IPS-15b (cell line): ENCODE results near the gene RBM6.
A peak's percentile ranks its signal among the peaks of the same experiment; 100 is the strongest.
"Not testable (repeated sequence)": the region's sequence is repeated elsewhere in the genome, so short reads cannot be mapped to it uniquely, and the experiment has no call there.

Experiments used
- H3K27me3 ChIP-seq: one replicate; pipeline ENCODE4 v1.6.1; 2013; ENCODE audit warnings: low read length; ENCODE audit not compliant: control insufficient read depth, insufficient read depth
- H3K36me3 ChIP-seq: one replicate; pipeline ENCODE4 v1.6.1; 2013; ENCODE audit warnings: low read length; ENCODE audit not compliant: control insufficient read depth, insufficient read depth
- H3K4me1 ChIP-seq: one replicate; pipeline ENCODE4 v1.6.1; 2013; ENCODE audit warnings: mild to moderate bottlenecking, low read length; ENCODE audit not compliant: control insufficient read depth, insufficient read depth
- H3K4me3 ChIP-seq: one replicate; pipeline ENCODE4 v1.5.1; 2013; ENCODE audit warnings: low read depth, low read length
- H3K9ac ChIP-seq: one replicate; pipeline ENCODE4 v1.6.1; 2013; ENCODE audit warnings: low read depth, mild to moderate bottlenecking, low read length
- H3K9me3 ChIP-seq: one replicate; pipeline ENCODE4 v1.6.1; 2013; ENCODE audit warnings: mild to moderate bottlenecking, low read length; ENCODE audit not compliant: control insufficient read depth, insufficient read depth

The RBM6 gene

DNA sequence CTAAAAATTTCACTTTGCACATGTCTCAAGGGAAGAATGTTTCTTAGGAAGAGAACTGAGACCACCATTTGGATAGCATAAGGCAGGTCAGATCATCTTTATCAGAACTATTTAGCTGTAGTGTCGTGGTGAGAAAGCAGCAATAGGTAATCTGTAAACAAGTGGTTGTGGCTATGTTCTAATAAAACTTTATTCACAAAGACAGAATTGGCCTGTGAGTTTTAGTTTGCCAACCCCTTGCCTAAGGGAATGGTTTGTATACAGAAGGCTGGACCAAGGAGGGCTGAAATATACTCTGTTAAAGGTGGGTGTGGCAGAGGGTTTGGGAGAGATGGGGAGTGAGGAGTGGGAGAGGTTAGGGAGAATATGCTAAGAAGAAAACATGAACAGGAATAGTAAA is 138.1 kb downstream of the RBM6 start:
- no peaks in the 10 kb centered on the region for H3K27me3 ChIP-seq
- no peak overlapping the region for H3K4me3 ChIP-seq
- no peaks in the 10 kb centered on the region for H3K9me3 ChIP-seq
- peaks cover 7% of the 10 kb centered on the region for H3K36me3 ChIP-seq
- no peaks in the 10 kb centered on the region for H3K4me1 ChIP-seq
- H3K9ac ChIP-seq = no peak overlapping the region

DNA sequence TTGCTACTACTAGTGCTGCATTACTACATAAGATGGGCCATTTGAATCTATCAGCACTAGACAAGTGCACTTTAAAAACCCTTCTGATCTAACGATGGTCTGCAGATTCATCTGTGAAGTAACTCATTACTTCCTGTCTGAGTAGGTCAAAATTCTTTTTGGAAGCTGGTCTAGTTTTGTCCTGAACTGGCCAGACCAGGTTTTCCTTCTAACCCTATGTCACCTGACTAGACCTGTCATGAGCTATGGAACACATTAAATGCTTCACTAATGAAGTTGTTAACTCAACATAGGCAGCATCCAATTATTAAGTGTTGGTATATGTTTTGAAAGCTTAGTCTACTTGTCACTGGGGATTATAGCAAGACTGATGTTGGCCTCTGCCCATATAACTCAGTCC is 138.7 kb downstream of the RBM6 start:
- H3K9me3 ChIP-seq = no peaks in the 10 kb centered on the region
- H3K27me3 ChIP-seq = no peaks in the 10 kb centered on the region
- H3K36me3 ChIP-seq = peaks cover 3% of the 10 kb centered on the region
- H3K4me3 ChIP-seq = no peak overlapping the region
- no peak overlapping the region for H3K9ac ChIP-seq
- H3K4me1 ChIP-seq = no peaks in the 10 kb centered on the region

DNA sequence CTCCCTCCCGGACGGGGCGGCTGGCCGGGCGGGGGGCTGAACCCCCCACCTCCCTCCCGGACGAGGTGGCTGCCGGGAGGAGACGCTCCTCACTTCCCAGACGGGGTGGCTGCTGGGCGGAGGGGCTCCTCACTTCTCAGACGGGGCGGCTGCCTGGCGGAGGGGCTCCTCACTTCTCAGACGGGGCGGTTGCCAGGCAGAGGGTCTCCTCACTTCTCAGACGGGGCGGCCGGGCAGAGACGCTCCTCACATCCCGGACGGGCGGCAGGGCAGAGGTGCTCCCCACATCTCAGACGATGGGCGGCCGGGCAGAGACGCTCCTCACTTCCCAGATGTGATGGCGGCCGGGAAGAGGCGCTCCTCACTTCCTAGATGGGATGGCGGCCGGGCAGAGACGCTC is 145.0 kb downstream of the RBM6 start:
- H3K36me3 ChIP-seq, H3K9ac ChIP-seq, H3K27me3 ChIP-seq, H3K4me3 ChIP-seq, H3K4me1 ChIP-seq, H3K9me3 ChIP-seq: not testable (repeated sequence)

DNA sequence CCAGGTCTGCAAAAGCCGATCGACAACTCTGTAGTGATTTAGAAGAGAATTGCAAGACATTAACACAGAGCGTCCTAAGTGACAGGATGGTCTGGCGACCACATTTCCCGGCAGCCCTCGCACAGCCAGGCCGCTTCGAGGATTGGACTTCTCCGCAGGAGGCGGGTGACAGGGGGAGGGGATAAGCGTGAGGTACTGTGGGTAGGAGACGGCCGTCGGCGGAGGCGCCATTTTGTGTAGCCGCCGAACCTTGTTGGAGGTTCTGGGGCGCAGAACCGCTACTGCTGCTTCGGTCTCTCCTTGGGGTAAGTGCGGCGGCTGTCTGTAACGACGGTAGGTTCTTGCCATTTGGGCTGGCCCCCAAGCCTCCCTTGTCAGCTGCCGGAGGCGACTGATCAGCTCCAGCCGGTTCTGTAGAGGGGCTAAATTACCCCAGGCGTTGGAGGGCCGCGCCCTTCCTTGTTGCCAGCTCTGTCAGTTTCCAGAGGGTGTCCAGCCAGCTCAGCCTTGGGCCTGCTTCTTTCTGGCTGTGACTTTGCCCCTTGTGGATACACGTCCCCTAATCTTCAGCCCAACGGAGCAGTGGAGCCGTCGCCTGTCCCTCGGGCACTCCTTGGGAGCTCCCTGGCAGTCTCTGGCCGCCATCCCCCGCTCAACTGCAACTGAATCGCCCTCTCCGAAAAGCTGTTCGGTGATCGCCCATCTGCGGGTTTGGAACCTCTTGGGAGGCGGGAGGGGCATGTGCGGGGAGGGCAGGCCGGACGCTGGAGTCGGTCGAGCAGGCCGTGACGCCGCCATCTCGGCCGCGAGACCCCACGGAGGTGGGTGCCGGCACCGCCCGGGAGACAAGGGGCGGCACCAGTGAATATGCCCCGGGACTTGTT is 149.0 kb downstream of the RBM6 start, which contains the start of gene RBM5:
RBM5 (plus strand) TSS at position 195 of the 884 bp plus-strand sequence. CDS start 1,516 bp downstream, outside the sequence.
- H3K27me3 ChIP-seq = no peaks in the 10 kb centered on the region
- no peaks in the 10 kb centered on the region for H3K9me3 ChIP-seq
- H3K4me3 ChIP-seq = peak within 1 kb of the TSS; percentile 96
- H3K4me1 ChIP-seq = no peaks in the 10 kb centered on the region
- H3K9ac ChIP-seq = peak within 1 kb of the TSS; percentile 99
- H3K36me3 ChIP-seq = peaks cover 28% of the 10 kb centered on the region

DNA sequence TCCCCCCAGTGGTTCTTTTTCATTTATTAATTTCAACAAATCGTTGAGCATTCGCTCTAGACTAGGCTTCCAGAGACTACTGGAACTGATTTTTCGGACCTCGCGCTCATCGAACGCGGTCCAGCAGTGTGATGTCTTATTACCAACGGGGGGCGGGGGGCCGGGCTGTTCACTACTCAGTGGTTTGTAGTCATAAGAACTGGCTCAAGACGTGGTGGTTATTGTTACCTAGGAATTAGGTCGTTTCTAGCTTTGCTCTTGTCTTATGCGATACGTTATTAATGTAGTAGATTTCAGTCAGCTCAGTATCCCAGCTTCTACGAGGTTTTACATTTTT is 149.6 kb downstream of the RBM6 start:
- peak overlapping the region; percentile 96 for H3K4me3 ChIP-seq
- H3K4me1 ChIP-seq = no peaks in the 10 kb centered on the region
- no peaks in the 10 kb centered on the region for H3K9me3 ChIP-seq
- peak overlapping the region; percentile 99 for H3K9ac ChIP-seq
- no peaks in the 10 kb centered on the region for H3K27me3 ChIP-seq
- H3K36me3 ChIP-seq = peaks cover 32% of the 10 kb centered on the region

DNA sequence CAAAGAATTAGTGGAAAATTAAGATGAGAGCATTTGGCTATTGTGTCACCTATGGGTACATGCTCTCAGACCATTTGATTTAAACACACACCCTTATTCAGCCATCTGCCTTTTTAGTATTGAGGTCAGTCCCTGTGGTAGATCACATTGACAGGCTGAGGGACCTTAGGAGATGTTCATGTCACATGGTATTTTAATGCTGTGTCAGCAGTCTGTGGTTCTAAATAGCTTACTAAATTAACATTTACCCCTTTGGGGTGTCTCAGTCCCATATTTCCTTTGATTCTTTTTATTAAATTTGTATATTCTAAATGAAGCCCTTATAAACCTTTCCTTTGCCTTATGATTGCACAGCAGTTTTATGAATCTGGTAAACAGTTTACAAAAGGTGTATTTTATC is 151.0 kb downstream of the RBM6 start:
- H3K9me3 ChIP-seq = no peaks in the 10 kb centered on the region
- no peak overlapping the region for H3K4me3 ChIP-seq
- H3K4me1 ChIP-seq = no peaks in the 10 kb centered on the region
- peaks cover 46% of the 10 kb centered on the region for H3K36me3 ChIP-seq
- no peak overlapping the region for H3K9ac ChIP-seq
- H3K27me3 ChIP-seq = no peaks in the 10 kb centered on the region

DNA sequence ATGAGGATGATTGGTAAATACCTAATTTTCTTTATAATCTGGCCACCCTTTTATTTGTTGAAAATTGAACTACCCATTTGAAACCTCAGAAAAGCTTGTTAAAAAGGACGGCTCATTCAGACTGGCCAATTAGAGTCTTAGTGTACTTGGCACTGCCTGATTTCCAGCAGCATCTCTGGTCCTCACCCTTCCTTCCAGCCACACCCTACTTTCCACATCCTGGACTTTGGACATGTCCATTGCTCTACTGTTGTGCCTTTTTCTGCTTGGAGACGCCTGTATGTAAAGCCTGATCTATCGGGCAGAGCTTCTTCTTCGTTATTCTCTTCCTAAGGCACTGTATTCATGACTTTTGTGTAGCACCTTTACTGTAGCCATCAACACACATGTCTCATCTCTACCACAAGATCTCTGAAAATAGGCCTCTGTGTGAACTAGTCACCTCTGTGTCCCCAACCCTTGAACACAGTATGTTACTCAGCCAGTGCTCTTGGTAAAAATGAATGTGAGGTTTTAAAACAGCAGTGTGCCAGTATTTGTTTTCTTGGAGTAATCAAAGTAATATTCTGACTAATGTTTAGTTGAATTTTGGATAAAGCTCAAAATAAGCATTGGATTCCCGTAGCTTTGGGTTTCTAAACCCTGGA is 155.5 kb downstream of the RBM6 start:
- Histone ChIP-seq H3K4me1 (no peaks in the 10 kb centered on the region), H3K4me3 (no peak overlapping the region), H3K9ac (no peak overlapping the region), H3K27me3 (no peaks in the 10 kb centered on the region), H3K9me3 (no peaks in the 10 kb centered on the region), H3K36me3 (peaks cover 59% of the 10 kb centered on the region)

DNA sequence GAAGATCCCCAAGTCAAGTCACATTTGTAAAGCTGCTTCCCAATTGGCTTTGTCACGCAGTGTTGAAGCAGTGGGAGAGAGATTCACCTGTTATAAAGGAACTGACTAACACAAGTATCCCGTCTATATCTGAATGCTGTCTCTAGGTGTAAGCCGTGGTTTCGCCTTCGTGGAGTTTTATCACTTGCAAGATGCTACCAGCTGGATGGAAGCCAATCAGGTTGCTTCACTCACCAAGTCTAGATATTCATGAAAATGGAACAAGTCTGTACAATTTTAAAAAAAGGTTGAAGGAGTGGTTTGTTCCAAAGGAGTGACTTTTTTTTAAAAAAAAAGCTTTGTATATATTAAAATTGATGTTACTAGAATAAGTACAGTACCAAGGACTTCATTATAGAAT is 160.4 kb downstream of the RBM6 start:
- H3K4me1 ChIP-seq = no peaks in the 10 kb centered on the region
- H3K36me3 ChIP-seq = peaks cover 55% of the 10 kb centered on the region

DNA sequence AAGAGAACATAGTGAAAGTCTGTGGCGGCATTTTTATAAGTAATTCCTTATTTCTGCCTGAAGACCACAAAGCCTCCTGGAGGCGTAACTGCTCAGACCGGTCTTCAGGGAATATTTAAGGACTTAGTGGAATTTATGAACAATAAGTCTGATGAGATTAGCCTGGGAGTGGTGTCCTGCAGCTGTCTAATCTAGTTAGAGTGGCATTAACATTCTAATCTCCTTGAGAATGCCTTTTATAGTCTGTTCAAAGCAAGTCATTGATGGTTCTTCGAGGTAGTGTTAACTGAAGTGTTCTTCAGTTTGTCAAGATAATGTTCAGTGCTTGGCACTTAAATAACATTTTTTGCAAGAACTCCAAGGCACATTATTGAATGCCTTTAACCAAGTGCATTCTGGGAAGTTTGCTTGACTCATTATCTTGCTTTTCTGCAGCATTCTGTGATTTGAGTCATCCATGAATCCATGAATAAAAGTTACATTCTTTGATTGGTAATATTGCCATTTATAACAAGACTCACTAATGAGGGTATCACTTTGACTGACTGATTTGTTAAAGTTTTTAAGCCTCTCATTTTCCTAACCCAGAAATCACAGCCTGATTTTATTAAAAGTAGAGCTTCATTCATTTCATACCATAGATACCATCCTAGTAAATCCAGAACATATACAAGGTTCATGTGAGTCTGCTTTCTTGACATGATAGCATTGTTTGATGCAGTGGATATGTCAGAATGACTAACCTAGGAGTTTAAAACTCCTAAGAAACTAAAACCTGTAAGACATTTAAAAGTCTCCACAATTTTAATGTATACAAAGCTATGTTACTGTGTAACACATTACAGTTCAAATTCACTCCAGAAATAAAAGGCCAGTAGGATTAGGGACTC is 161.3 kb downstream of the RBM6 start:
- Histone ChIP-seq H3K9me3 (no peaks in the 10 kb centered on the region), H3K36me3 (peaks cover 53% of the 10 kb centered on the region), H3K27me3 (no peaks in the 10 kb centered on the region), H3K4me1 (no peaks in the 10 kb centered on the region), H3K9ac (no peak overlapping the region), H3K4me3 (no peak overlapping the region)

More for the DNA sequence above, 160.4 kb downstream of the RBM6 start:
- no peaks in the 10 kb centered on the region for H3K9me3 ChIP-seq
- no peak overlapping the region for H3K9ac ChIP-seq
- no peak overlapping the region for H3K4me3 ChIP-seq
- H3K27me3 ChIP-seq = no peaks in the 10 kb centered on the region

DNA sequence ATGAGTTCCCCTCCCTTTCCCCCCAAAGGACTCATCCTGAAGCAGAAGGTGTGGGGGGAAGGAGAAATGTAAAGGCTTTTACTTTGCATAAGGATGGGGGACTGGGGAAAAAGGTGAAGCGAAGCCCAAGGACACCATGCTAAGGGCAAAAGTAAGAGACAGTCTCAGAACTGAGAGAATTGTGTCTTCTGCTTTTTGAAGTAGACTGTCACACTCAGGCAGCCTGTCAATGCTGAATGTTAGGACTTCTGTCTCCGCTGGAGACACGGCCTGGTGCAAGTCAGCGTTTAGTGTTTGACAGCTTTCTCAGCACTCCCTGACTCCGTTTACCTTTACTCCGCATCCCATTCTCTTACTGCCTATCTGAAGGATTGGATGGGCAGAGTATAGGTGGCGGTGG is 162.6 kb downstream of the RBM6 start:
- no peaks in the 10 kb centered on the region for H3K9me3 ChIP-seq
- H3K36me3 ChIP-seq = peaks cover 59% of the 10 kb centered on the region
- H3K9ac ChIP-seq = no peak overlapping the region
- no peak overlapping the region for H3K4me3 ChIP-seq
- no peaks in the 10 kb centered on the region for H3K27me3 ChIP-seq
- H3K4me1 ChIP-seq = no peaks in the 10 kb centered on the region

DNA sequence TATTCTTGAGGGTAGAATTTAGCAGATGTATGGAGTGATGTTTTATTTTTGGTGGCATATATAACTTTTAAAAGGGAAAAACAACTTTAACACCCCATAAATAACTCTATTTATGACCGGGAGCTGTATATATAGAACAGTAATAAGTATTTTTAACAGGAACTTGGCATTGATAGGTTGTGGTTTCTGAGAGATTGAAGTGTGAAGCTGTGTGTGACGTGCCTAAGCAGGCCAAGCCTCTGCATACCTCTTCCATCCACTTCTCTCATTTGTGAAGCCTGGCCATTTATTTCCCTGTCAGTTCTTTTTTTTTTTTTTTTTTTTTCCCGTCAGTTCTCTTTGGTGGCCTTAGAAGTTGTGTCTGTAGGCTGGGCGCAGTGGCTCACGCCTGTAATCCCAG is 171.8 kb downstream of the RBM6 start:
- Histone ChIP-seq H3K36me3 (peaks cover 76% of the 10 kb centered on the region), H3K27me3 (no peaks in the 10 kb centered on the region), H3K4me3 (no peak overlapping the region), H3K4me1 (no peaks in the 10 kb centered on the region), H3K9me3 (no peaks in the 10 kb centered on the region), H3K9ac (no peak overlapping the region)
